ENCODE results near the gene ALLC.

ALLC gene

GRCh38 chr2:3704692-3705091 is 46.7 kb downstream of the ALLC start:
- Histone ChIP-seq H3K4me1 (ENCODE audit: control insufficient read depth, low read length) (no peaks in the 10 kb centered on the region), H3K27me3 (ENCODE audit: control insufficient read depth, low read length) (peaks cover 5% of the 10 kb centered on the region; the same call in 1 of the 2 replicates), H3K4me2 (ENCODE audit: low read length) (no peak overlapping the region), H3K4me3 (ENCODE audit: low read length) (no peak overlapping the region), H3K9me3 (ENCODE audit: control insufficient read depth, insufficient read depth, low read length) (no peaks in the 10 kb centered on the region), H3K79me2 (ENCODE audit: control insufficient read depth, low read length) (no peaks in the 10 kb centered on the region), H3K27ac (ENCODE audit: low read depth, low read length) (no peak overlapping the region), H4K20me1 (ENCODE audit: control insufficient read depth, insufficient read depth, low read depth, low read length) (no peaks in the 10 kb centered on the region), H3K9me2 (replicated peaks; ENCODE audit: control insufficient read depth, low read length) (no peaks in the 10 kb centered on the region), H3K36me3 (ENCODE audit: control insufficient read depth, low read length) (no peaks in the 10 kb centered on the region), H3F3A (ENCODE audit: control insufficient read depth, insufficient read depth) (no peaks in the 10 kb centered on the region)
- no peak for TF ChIP-seq CTCF (IDR thresholded peaks at IDR 0.05; ENCODE audit: low read depth, low read length, poor library complexity, severe bottlenecking)
- TF ChIP-seq EZH2phosphoT487 (IDR thresholded peaks at IDR 0.05; ENCODE audit: borderline replicate concordance, low read length), result no peak

GRCh38 chr2:3705782-3706181 is 47.8 kb downstream of the ALLC start:
- Histone ChIP-seq H3K27me3 (ENCODE audit: control insufficient read depth, low read length) (peaks cover 5% of the 10 kb centered on the region; the same call in 1 of the 2 replicates), H3K4me3 (ENCODE audit: low read length) (no peak overlapping the region), H3K27ac (ENCODE audit: low read depth, low read length) (no peak overlapping the region), H3K9me3 (ENCODE audit: control insufficient read depth, insufficient read depth, low read length) (no peaks in the 10 kb centered on the region), H3K4me2 (ENCODE audit: low read length) (no peak overlapping the region), H4K20me1 (ENCODE audit: control insufficient read depth, insufficient read depth, low read depth, low read length) (no peaks in the 10 kb centered on the region), H3K9me2 (replicated peaks; ENCODE audit: control insufficient read depth, low read length) (no peaks in the 10 kb centered on the region), H3K79me2 (ENCODE audit: control insufficient read depth, low read length) (no peaks in the 10 kb centered on the region), H3K36me3 (ENCODE audit: control insufficient read depth, low read length) (no peaks in the 10 kb centered on the region), H3K4me1 (ENCODE audit: control insufficient read depth, low read length) (no peaks in the 10 kb centered on the region), H3F3A (ENCODE audit: control insufficient read depth, insufficient read depth) (no peaks in the 10 kb centered on the region)
- TF ChIP-seq CTCF (IDR thresholded peaks at IDR 0.05; ENCODE audit: low read depth, low read length, poor library complexity, severe bottlenecking) (no peak), EZH2phosphoT487 (IDR thresholded peaks at IDR 0.05; ENCODE audit: borderline replicate concordance, low read length) (no peak)

- Histone ChIP-seq H3K36me3 (ENCODE audit: control insufficient read depth, low read length) (no peaks in the 10 kb centered on the region), H4K20me1 (ENCODE audit: control insufficient read depth, insufficient read depth, low read depth, low read length) (no peaks in the 10 kb centered on the region), H3K27ac (ENCODE audit: low read depth, low read length) (no peak overlapping the region), H3K27me3 (ENCODE audit: control insufficient read depth, low read length) (peaks cover 5% of the 10 kb centered on the region; the same call in 1 of the 2 replicates), H3K9me3 (ENCODE audit: control insufficient read depth, insufficient read depth, low read length) (no peaks in the 10 kb centered on the region), H3K9me2 (replicated peaks; ENCODE audit: control insufficient read depth, low read length) (no peaks in the 10 kb centered on the region), H3F3A (ENCODE audit: control insufficient read depth, insufficient read depth) (no peaks in the 10 kb centered on the region), H3K4me1 (ENCODE audit: control insufficient read depth, low read length) (no peaks in the 10 kb centered on the region), H3K79me2 (ENCODE audit: control insufficient read depth, low read length) (no peaks in the 10 kb centered on the region), H3K4me3 (ENCODE audit: low read length) (no peak overlapping the region), H3K4me2 (ENCODE audit: low read length) (no peak overlapping the region)
- TF ChIP-seq CTCF (IDR thresholded peaks at IDR 0.05; ENCODE audit: low read depth, low read length, poor library complexity, severe bottlenecking) (no peak), EZH2phosphoT487 (IDR thresholded peaks at IDR 0.05; ENCODE audit: borderline replicate concordance, low read length) (no peak)
Observed at GRCh38 chr2:3706892-3707291, 48.9 kb downstream of the ALLC start.
